Measurements from ENCODE around the gene HPSE2.

DNA sequence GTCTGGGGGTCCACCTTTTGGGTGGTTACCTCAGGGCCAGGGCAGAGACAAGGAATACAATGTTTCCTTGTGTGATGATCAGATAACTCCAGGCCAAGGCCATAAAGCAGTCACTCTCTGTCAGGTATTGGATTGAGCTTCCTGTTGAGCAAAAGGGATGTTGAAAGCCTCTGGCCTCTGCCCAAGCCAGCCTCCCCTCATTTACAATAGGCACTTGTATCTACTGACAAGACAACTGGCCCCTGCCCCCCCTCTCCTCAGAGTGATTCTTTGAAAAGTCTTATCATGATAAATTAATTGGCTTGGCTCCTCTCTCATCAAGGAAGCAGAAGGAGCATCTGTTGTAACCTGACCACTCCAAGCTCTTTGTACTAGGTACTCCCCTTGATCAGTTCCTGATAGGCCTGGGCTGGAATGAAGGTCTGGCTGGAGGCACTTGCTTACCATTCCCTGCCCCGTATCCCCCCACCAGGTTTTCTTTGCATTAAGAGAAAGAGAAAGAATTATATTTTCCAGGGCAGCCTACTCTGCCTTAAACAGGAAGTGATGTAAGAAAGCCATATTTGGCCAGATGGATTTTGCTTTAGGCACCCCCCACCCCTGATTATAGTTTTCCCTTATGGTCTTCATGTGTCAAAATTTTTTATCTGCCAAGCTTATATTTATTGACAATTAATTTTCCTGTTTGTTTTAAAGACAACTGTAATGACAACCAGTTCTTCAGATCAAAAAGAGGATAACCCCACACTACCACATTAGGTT, 746.8 kb downstream of the HPSE2 start:
- TF ChIP-seq, protein P1, sequence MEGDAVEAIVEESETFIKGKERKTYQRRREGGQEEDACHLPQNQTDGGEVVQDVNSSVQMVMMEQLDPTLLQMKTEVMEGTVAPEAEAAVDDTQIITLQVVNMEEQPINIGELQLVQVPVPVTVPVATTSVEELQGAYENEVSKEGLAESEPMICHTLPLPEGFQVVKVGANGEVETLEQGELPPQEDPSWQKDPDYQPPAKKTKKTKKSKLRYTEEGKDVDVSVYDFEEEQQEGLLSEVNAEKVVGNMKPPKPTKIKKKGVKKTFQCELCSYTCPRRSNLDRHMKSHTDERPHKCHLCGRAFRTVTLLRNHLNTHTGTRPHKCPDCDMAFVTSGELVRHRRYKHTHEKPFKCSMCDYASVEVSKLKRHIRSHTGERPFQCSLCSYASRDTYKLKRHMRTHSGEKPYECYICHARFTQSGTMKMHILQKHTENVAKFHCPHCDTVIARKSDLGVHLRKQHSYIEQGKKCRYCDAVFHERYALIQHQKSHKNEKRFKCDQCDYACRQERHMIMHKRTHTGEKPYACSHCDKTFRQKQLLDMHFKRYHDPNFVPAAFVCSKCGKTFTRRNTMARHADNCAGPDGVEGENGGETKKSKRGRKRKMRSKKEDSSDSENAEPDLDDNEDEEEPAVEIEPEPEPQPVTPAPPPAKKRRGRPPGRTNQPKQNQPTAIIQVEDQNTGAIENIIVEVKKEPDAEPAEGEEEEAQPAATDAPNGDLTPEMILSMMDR (IDR thresholded peaks at IDR 0.05), result no peak
- TF ChIP-seq POLR2AphosphoS5 (IDR thresholded peaks at IDR 0.05; ENCODE audit: insufficient read depth in 1 of 2, low read depth in 1 of 2) (no peak), POLR2A (IDR thresholded peaks at IDR 0.05) (no peak)

Measured in vagina (tissue), 2 donors.